ENCODE results near the gene CHMP1B. TPM values are rescaled to one million over a fixed set of nuclear protein-coding genes. Genes with fewer than 3 reads are reported as not detected.
A peak's percentile ranks its signal among the peaks of the same experiment; 100 is the strongest.

Gene CHMP1B
- total RNA-seq, 1 donor from 2014 or later = 56.1 TPM

DNA sequence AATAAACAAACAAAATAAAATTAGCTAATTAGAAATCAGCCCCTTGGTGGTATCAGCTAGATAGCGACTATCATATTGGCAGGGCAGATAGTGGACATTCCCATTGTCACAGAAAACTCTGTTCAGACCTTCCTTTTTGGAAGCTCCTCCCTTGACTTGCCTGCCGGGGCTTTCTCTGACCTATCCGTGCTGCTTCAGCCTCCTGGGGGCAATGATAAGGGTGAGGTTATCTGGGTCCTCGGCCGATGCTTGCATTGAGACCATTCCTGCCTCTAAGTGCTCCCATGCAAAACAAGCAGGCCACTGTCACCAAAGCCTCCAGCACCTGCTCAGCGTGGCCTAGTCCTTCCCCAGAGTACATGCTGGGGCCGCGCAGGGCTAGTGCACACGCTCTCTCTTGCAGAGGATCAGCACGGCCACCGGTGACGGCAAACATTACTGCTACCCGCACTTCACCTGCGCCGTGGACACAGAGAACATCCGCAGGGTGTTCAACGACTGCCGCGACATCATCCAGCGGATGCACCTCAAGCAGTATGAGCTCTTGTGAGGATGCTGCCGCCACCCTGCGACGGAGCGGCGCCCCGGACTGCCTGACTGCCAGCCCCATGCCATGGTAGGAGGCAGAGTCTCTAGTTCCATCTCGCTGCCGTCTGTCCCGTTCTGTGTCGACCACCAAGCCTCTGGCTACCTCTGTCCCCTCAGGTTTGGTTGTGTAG lies 29.5 kb downstream of the CHMP1B start:
- peaks cover 4% of the 10 kb centered on the region for H3K27me3 Mint-ChIP-seq (ENCODE audit: unreplicated experiment)
- peaks cover 9% of the 10 kb centered on the region for H3K36me3 Mint-ChIP-seq (ENCODE audit: unreplicated experiment)
- peak overlapping the region; percentile 79 for H3K27ac Mint-ChIP-seq (ENCODE audit: unreplicated experiment)

DNA sequence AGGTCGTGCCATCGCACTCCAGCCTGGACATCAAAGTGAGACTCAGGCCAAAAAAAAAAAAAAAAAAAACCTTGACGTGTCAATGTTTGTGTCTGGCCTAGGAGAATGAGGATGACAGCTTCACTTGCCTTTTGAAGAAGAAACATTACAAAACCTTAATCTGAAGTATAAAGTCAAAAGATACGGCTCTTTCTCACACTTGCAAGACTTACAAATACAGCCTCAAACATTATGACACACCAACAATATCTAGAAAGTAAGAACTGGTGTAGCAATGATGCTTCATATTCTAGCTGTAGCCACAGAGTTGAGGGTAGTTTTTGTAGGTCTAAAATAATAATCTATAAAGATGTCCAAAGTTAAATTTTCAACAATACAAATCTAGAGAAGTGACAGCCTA lies 31.4 kb downstream of the CHMP1B start:
- no peaks in the 10 kb centered on the region for H3K36me3 Mint-ChIP-seq (ENCODE audit: unreplicated experiment)
- peaks cover 1% of the 10 kb centered on the region for H3K4me1 Mint-ChIP-seq (ENCODE audit: low read depth, unreplicated experiment)
- H3K27me3 Mint-ChIP-seq (ENCODE audit: unreplicated experiment) = peaks cover 4% of the 10 kb centered on the region
- no peaks in the 10 kb centered on the region for H3K9me3 Mint-ChIP-seq (ENCODE audit: unreplicated experiment)
- H3K4me3 Mint-ChIP-seq (ENCODE audit: unreplicated experiment) = no peak overlapping the region
- no peak for DNase-seq
- TF ChIP-seq, protein P1, sequence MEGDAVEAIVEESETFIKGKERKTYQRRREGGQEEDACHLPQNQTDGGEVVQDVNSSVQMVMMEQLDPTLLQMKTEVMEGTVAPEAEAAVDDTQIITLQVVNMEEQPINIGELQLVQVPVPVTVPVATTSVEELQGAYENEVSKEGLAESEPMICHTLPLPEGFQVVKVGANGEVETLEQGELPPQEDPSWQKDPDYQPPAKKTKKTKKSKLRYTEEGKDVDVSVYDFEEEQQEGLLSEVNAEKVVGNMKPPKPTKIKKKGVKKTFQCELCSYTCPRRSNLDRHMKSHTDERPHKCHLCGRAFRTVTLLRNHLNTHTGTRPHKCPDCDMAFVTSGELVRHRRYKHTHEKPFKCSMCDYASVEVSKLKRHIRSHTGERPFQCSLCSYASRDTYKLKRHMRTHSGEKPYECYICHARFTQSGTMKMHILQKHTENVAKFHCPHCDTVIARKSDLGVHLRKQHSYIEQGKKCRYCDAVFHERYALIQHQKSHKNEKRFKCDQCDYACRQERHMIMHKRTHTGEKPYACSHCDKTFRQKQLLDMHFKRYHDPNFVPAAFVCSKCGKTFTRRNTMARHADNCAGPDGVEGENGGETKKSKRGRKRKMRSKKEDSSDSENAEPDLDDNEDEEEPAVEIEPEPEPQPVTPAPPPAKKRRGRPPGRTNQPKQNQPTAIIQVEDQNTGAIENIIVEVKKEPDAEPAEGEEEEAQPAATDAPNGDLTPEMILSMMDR (IDR thresholded peaks at IDR 0.05; ENCODE audit: partially characterized antibody, unreplicated experiment) = no peak
- no peak overlapping the region for H3K27ac Mint-ChIP-seq (ENCODE audit: unreplicated experiment)

More for the DNA sequence above, 29.5 kb downstream of the CHMP1B start:
- TF ChIP-seq, protein P1 (IDR thresholded peaks at IDR 0.05; ENCODE audit: partially characterized antibody, unreplicated experiment) = no peak
- H3K9me3 Mint-ChIP-seq (ENCODE audit: unreplicated experiment) = peaks cover 1% of the 10 kb centered on the region
- H3K4me1 Mint-ChIP-seq (ENCODE audit: low read depth, unreplicated experiment) = peaks cover 1% of the 10 kb centered on the region
- H3K4me3 Mint-ChIP-seq (ENCODE audit: unreplicated experiment) = no peak overlapping the region
- no peak for DNase-seq

DNA sequence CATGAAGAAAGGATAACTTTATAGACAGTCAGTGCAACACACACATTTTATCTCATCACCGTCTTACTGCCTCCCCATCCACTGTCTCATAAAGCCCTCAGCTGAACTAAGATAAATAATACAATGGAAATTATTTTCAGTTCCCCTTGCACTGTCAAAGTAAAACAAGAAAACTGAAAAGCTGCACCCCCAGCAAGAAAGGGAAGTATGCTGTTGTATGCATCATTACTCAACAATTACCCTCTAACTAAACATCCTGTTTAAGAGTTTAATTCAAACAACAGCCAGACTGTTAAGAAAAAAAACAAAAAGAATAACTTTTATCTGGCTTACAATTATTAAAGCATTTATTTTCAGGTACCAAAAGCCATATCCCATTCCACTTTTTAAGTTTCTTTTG lies 31.9 kb downstream of the CHMP1B start:
- Mint-ChIP-seq H3K27me3 (ENCODE audit: unreplicated experiment) (peaks cover 4% of the 10 kb centered on the region), H3K4me1 (ENCODE audit: low read depth, unreplicated experiment) (peaks cover 1% of the 10 kb centered on the region), H3K36me3 (ENCODE audit: unreplicated experiment) (no peaks in the 10 kb centered on the region), H3K9me3 (ENCODE audit: unreplicated experiment) (no peaks in the 10 kb centered on the region), H3K27ac (ENCODE audit: unreplicated experiment) (no peak overlapping the region), H3K4me3 (ENCODE audit: unreplicated experiment) (no peak overlapping the region)
- DNase-seq = no peak
- TF ChIP-seq, protein P1 (IDR thresholded peaks at IDR 0.05; ENCODE audit: partially characterized antibody, unreplicated experiment) = no peak

GRCh38 chr18:11884396-11885030 lies 33.3 kb downstream of the CHMP1B start:
- TF ChIP-seq, protein P1 (IDR thresholded peaks at IDR 0.05; ENCODE audit: partially characterized antibody, unreplicated experiment) = no peak
- no peak overlapping the region for H3K4me3 Mint-ChIP-seq (ENCODE audit: unreplicated experiment)
- H3K36me3 Mint-ChIP-seq (ENCODE audit: unreplicated experiment) = no peaks in the 10 kb centered on the region
- no peaks in the 10 kb centered on the region for H3K9me3 Mint-ChIP-seq (ENCODE audit: unreplicated experiment)
- no peak overlapping the region for H3K27ac Mint-ChIP-seq (ENCODE audit: unreplicated experiment)
- peaks cover 4% of the 10 kb centered on the region for H3K27me3 Mint-ChIP-seq (ENCODE audit: unreplicated experiment)
- H3K4me1 Mint-ChIP-seq (ENCODE audit: low read depth, unreplicated experiment) = peaks cover under 1% of the 10 kb centered on the region
- no peak for DNase-seq

Data from glutamatergic neuron (in vitro differentiated cells).